Measurements from ENCODE around the gene WDR90.
A peak's percentile ranks its signal among the peaks of the same experiment; 100 is the strongest.

The WDR90 gene

DNA sequence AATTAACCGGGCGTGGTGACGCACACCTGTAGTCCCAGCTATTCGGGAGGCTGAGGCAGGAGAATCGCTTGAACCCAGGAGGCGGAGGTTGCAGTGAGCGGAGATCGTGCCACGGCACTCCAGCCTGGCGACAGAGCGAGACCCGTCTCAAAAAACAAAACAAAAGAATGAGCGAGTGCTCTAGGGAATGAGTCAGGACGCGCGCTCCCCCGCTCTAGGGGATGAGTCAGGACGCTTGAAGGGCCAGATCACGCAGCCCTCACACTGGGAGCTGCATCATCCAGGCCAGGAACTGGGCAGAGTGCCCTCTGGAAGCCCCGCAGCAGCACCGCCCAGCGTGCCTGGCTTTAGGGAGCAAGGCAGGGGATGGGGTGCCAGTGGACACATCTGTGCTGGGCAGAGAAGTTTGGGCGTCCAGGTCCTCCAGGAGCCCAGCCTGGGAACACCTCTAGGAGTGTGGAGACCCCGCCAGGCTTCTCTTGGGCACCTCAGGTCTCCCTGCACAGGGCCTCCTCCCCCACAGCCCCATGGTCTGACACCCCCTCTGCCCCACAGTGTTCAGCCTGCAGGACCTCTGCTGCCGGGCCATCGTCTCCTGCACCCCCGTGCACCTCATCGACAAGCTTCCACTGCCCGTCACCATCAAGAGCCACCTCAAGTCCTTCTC lies 22.2 kb upstream of the WDR90 start:
- no peak for DNase-seq (ENCODE audit: low read depth)

DNA sequence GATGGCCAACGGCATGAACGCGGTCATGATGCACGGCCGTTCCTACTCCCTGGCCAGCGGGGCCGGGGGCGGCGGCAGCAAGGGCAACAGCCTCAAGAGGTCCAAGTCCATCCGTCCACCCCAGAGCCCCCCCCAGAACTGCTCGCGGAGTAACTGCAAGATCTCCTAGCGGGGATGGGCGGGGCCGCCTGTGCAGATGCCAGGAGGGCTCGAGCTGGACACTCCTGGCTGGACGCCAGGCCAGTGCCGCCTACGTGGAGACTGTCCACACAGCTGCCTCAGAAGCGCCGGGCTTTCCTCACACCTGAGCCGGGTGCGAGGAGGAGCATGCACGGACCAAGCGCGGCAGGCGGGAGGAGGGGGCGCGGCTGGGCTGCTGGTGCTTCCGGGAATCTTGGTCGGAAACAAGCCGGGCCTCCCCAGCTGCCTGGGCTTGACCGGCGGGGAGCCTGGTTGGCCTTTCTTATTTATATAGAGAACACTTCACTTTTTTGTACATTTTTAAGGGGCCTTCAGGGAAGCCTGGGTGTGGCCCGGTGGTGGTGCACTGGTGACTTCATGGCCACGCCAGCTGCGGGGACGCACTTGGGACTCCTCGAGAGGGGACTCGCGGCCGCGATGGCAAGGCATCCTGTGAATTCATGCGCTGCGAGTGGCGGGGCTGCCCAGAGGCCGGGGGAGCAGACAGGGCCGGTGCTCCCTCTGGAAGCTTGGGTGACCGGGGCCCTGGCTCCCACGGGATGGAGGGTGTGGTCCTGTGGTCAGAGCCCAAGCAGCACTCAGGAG lies 21.5 kb upstream of the WDR90 start:
- DNase-seq (ENCODE audit: low read depth) = no peak

DNA sequence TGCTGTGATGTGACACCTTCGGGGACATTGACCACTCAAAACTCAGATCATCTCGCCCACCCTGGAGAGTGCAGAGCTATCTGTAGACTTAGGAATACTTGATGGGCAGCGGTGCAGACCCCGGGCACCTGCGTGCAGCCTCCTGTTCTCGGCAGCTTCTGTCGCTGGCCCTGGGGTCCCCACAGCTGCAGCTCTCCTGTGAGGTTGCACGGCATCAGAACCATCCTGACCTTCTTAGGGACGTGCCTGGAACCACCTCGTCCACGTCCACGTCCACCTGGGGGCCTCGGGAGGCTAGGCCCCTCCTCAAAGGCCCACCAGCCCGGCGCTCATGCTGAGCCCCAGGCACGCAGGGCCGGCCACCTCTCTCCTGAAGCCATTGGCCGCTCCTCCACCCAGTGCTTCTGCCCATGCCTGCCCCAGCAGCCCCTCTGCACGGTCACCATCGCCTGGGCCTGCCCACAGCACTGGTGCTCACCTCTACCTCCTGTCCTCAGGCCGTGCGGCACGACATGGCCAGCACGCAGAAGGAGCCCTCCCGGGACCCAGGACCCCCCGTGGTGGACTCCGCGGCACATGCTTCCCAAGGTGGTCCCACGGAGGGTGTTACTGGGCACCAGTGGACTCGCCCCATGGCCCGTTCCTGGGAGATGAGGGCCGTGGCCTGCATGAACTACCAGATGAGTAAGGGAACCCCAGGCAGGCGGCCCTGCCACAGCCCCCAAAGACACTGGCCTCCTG lies 20.7 kb upstream of the WDR90 start:
- DNase-seq (ENCODE audit: low read depth) = no peak

DNA sequence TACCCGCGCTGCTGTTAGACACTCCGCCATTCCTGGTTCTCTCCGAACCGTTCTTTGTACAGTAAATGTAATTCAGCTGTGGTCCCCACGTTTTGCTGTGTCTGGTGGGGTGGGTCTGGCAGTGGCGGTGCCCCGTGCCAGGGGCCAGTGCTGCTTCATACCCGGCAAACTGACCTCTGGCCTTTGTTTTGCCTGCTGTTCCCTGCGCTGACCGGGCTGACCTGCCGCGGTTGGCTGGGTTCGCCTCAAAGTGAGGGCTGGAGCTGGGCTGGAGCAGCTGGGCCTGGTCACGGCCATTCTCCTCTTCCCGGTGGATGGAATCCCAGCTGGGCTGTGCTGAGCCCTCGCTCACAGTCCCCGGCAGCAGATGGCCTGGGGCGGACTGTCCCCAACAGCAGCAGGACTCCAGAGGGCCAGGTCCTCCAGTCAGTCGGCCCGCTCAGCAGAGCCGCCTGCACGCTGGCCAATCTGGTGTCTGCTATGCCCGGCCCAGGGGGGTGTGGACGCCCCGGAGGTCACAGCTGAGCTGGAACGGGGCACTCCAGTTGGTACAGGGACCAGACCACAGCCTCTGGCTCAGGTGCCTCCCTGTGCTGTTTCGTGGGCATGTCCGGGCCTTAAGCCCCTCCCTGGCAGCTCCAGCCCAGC lies 19.9 kb upstream of the WDR90 start:
- DNase-seq (ENCODE audit: low read depth) = no peak

DNA sequence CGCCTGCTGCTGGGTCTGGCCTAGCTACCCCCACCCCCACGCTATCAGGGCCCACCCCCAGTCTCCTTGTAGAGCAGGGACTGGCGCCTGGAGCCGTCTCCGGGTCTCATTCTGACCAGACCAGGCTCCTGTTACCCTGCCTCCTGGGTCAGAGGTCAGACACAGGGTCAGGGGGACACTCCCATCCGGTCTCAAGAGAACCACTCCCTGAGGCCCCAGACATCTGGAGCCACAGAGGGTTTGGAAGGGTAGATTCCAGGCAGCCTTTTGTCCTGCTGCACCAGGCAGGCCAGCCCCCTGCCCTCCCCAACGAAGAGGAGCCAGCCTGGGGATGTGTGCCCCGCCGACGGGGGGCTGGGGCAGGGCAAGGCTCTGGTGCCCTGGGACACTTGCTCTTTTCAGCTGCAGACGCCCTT lies 19.3 kb upstream of the WDR90 start:
- no peak for DNase-seq (ENCODE audit: low read depth)

DNA sequence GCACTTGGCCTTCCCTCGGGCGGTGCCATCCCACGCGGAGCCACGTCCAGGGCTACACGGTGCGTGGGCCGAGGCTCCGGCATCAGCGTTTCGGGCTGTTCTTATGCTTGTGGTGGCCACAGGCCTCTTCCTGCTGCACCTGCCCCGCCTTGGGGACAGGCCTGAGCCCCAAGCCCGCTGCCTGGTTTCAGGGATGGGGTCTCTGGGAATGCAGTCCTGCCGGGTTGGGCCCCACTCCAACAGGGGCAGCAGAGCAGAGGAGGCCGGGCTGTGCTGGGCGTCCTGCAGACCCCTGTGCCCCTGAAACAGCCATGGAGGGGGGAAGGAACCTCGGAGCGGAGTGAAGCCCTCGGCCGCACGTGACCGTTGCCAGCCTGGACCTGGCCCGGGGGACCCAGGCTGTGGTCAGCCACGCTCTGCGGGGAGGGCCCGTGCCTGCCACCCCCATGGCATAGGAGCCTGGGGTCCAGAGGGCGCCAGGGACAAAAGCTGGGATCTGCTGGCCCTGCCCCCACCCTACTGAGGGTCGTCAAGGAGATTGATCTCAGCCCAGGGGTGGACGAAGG lies 18.8 kb upstream of the WDR90 start:
- DNase-seq (ENCODE audit: low read depth) = no peak

DNA sequence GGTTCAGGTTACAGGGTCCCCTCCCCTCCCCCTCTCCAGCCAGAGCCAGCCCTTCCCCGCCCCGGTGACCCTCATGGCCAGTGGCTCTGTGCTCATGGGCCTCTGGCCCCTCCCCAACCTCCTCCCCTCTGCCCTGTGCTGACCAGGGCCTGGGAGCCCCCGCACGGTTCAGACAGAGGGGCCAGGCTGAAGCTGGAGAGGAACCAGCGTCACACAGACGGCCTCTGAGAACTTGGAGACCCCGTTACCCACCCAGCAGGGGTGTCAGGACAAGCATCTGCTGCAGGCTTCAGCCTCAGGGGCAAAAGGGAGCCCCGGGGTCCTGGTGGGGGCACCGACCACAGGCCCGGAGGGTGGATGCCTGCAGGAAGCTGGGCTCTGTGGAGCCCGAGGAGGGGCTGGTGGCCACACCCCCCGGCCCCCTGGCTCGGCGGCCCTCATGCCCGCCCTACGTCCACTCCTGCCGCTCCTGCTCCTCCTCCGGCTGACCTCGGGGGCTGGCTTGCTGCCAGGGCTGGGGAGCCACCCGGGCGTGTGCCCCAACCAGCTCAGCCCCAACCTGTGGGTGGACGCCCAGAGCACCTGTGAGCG lies 18.3 kb upstream of the WDR90 start, which contains the start of gene WFIKKN1:
Gene WFIKKN1, plus strand, starts transcription at position 171 of the 591 bp plus-strand sequence. Its CDS starts 269 bp downstream, at position 440.
- DNase-seq (ENCODE audit: low read depth) = no peak

DNA sequence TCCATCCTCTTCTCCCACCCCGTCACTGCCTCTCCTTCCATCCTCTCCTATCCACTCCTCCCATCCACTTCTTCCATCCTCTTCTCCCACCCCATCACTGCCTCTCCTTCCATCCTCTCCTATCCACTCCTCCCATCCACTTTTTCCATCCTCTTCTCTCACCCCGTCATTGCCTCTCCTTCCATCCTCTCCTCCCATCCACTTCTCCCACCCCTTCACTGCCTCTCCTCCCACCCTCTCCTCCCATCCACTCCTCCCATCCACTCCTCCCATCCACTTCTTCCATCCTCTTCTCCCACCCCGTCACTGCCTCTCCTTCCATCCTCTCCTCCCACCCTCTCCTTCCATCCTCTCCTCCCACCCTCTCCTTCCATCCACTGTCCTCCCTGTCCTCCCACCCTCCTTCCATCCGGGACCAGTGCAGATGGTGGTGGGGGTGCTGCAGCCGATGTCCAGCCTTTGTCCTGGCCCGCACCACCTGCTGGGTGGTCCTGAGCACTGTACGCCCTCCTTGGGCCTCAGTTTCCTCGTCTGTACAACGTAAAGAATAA lies 17.3 kb upstream of the WDR90 start:
- DNase-seq (ENCODE audit: low read depth) = no peak

DNA sequence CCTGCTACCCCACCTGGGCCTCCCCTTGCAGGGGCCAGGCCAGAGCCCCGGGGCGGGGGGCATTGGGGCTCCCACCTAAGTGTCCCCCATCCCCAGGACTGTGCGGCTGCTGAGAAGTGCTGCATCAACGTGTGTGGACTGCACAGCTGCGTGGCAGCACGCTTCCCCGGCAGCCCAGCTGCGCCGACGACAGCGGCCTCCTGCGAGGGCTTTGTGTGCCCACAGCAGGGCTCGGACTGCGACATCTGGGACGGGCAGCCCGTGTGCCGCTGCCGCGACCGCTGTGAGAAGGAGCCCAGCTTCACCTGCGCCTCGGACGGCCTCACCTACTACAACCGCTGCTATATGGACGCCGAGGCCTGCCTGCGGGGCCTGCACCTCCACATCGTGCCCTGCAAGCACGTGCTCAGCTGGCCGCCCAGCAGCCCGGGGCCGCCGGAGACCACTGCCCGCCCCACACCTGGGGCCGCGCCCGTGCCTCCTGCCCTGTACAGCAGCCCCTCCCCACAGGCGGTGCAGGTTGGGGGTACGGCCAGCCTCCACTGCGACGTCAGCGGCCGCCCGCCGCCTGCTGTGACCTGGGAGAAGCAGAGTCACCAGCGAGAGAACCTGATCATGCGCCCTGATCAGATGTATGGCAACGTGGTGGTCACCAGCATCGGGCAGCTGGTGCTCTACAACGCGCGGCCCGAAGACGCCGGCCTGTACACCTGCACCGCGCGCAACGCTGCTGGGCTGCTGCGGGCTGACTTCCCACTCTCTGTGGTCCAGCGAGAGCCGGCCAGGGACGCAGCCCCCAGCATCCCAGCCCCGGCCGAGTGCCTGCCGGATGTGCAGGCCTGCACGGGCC lies 16.5 kb upstream of the WDR90 start:
- DNase-seq (ENCODE audit: low read depth) = no peak

DNA sequence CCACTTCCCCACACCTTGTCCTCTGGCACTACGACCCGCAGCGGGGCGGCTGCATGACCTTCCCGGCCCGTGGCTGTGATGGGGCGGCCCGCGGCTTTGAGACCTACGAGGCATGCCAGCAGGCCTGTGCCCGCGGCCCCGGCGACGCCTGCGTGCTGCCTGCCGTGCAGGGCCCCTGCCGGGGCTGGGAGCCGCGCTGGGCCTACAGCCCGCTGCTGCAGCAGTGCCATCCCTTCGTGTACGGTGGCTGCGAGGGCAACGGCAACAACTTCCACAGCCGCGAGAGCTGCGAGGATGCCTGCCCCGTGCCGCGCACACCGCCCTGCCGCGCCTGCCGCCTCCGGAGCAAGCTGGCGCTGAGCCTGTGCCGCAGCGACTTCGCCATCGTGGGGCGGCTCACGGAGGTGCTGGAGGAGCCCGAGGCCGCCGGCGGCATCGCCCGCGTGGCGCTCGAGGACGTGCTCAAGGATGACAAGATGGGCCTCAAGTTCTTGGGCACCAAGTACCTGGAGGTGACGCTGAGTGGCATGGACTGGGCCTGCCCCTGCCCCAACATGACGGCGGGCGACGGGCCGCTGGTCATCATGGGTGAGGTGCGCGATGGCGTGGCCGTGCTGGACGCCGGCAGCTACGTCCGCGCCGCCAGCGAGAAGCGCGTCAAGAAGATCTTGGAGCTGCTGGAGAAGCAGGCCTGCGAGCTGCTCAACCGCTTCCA lies 15.7 kb upstream of the WDR90 start:
- no peak for DNase-seq (ENCODE audit: low read depth)

DNA sequence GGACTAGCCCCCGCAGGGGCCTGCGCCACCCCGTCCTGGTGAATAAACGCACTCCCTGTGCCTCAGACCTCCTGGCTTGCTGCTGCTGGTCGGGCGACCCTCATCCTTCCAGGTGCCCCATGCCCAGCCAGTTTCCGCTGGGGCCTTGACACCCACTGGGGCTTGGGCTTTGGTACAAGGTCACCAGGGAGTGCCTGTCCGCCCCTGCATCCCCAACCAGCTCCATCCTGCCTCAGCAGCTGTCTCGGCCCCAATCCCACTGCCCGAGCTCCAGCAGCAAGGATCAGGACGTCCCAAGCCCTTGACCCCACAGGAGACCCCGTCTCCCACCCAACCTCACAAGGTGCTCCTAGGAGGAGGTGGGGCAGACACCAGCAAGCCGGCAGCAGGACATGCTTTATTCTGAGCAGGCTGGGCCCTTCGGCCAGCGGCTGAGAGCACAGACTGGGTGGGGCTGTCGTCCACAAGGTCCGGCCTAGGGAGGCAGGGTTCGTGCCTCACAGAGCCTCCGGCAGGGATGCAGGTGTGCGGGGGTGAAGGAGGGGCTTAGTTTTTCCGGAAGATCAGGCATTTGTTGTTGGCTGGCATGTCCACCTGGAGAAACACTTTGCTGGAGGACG lies 15.0 kb upstream of the WDR90 start:
- no peak for DNase-seq (ENCODE audit: low read depth)

DNA sequence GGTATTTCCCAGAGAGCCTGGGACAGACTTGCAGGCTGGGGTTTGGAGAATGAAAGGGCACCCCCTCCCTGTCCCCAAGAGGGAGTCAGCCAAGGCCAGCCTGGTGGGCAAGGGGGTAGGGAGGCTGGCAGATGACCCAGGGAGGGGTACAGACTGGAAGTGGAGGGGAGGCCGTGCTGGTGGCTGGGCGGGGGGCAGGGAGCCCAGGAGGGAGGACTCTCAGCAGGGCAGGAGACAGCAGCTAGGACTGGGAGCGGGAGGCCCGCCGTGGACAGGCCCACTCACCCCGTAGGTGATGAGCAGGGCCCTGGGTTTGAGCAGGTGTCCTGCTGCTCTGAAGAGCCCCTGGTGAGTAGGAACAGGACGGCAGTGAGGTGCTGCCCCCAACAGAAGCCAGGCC lies 14.2 kb upstream of the WDR90 start:
- no peak for DNase-seq (ENCODE audit: low read depth)

DNA sequence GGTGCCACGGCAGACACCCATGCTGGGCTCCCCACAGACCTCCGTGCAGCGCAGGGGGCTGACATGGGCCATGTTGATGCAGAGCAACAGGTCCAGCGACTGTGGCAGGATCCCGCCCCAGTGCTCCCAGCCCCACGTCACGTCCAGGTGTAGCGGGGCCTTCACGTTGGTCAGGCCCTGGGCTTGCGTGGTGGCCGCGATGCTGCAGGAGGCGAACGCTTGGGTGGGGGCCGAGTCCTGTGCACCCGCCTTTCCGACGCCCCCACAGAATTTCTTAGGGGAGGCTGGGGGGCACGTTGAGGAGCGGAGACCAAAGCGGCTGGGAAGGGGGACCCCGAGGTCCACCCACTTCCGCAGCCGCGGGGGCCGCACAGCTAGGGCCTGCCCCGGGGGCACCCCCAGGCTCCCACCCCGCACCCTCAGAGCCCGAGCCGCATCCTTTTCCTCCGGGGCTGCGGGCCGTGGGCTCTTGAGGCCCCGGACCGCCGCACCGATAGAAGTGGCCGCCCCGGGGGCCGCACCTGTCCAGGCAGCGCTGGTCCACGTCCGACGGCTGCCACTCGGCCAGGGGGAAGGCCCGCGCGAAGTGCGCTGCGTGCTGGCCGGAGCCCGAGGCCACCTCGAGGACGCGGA lies 13.5 kb upstream of the WDR90 start:
- no peak for DNase-seq (ENCODE audit: low read depth)

DNA sequence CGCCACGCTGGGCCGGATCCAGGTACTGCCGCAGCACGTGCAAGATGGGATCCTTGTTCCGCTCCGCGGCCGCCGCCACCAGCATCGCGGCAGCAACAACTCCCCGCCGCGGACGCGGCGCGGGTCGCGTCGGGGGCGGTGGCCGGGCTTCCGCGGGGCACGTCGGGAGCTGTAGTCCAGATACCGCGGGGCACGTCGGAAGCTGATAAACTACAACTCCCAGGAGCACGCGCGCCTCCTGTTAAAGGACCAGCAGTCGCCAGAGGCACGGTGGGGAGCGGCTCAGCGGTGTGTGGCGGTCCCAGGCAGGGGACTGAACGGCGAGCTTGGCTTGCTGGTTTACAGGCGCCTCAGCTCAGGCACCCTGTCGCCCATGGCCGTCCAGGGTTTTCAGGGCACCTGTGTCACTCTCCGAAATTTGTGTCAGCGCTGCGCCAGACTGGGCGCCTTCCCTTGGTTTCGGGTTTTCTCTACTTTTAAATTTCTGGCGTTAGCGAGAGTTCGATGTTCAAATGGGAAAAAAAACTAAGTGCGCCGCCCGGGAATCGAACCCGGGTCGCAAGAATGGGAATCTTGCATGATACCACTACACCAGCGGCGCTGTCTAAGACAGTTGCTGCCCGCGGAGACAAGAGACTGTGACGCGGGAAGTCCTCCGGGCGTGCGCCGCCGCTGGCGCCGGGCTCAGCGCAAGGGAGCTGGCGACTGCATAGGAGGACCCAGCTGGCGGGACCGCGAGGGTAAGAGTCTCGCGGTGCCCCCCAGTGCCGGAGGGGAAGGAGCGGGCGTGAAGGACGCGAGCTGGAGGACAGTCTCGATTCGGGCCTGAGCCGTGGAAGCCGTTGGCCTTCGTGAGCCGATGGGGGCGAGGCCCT lies 12.7 kb upstream of the WDR90 start, which contains the start of gene METTL26:
Gene METTL26, minus strand, starts transcription at position 100 of the 875 bp plus-strand sequence. Its CDS starts 15 bp downstream, at position 85.
- peak; percentile 84 for DNase-seq (ENCODE audit: low read depth)

DNA sequence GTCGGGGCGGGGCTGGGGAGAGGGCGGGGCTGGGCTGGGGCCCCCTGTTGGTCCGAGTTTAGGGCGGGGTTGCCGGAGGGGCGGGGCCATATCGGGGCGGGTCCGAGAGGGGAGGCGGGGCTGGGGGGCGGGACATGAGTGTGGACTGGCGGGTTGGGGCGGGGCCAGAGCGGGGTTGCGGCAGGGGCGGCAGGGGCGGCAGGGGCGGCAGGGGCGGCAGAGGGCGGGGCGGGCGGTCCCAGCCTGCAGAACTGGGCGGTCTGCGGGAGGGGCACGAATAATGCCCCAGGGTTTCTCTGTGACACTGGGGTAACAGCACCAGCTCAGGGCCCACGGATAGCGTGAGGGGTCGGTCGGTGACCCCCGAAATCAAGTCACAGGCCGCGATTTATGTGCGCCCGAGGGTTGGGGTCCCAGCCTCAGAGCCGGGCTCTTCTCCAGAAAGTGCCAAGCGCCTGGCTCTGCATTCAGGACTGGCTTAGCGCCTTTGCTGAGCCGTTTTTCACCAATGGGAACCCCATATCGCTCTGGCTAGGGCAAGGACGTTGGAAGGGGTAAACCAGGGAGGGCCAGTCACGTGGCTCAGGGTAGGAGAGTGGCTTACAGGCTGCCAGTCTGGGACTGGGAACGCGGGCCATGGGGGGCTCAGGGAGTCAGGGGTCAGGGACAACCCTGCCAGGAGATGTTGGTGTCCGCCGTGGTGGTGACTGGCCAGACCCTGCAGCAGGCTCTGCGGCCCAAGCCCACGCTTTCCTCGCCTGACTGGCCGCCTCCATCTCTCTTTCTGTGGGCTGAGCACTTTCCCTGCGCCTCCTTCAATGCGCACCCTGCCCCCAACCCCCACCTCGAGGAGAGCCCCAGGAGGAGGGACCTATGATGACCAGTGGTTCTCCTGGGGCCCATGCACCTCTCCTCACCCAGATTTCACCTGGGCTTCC lies 11.8 kb upstream of the WDR90 start:
- peak; percentile 78 for DNase-seq (ENCODE audit: low read depth)

DNA sequence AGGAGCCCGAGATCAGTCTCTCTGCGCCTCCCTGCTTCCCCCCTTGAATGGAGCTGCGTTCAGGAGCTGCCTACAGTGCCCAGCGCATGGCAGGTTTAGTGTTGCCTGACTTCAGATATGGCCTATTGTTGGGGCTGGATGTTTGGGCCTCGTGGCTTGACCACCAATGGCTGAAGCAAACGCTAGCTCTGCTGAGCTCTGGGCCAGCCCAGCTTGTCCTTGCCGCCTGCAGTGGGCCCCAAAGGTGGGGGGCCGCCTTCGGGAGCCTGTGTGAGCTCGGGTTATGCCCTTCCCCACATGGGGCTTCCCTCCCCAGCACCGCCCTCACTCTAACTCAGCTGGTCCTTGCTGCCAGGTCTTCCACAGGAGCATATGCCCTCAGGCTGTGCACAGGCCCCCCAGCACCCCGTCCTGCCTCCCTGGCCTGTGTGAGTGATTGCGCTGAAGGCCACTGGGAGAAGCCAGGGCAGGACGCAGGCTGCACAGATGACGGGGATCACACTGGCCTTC lies 11.1 kb upstream of the WDR90 start:
- no peak for DNase-seq (ENCODE audit: low read depth)

Data from stimulated activated CD8-positive, alpha-beta memory T cell treated with anti-CD3 and anti-CD28 coated beads, Interleukin-12 subunit alpha, Interleukin-12 subunit beta, amount 100 ng/mL, for 4 hours (primary cell).